ENCODE data around the gene CAPN5. TPM values are rescaled to one million over a fixed set of nuclear protein-coding genes. Genes with fewer than 3 reads are reported as not detected.

Gene CAPN5
- total RNA-seq, 3 donors from 2014 or later: 2.8 to 6.1 (median 3.6) TPM

- Histone ChIP-seq H3K27me3 (peaks cover 0 to 21% of the 10 kb centered on the region in 2 donors), H3K9me3 (no peaks in the 10 kb centered on the region), H3K36me3 (no peaks in the 10 kb centered on the region), H3K4me1 (no peaks in the 10 kb centered on the region), H3K4me3 (no peak overlapping the region), H3K27ac (no peak overlapping the region)
- intact Hi-C loops (cut with DNase I; ENCODE audit: low total_unique reads): no loop called here
- TF ChIP-seq POLR2A (IDR thresholded peaks at IDR 0.05) (no peak), CTCF (IDR thresholded peaks at IDR 0.05) (no peak), POLR2AphosphoS5 (IDR thresholded peaks at IDR 0.05) (no peak)
- no peak for DNase-seq (ENCODE audit: low spot score in 2 of 2)
Observed at GRCh38 chr11:77135069-77135468, 68.3 kb downstream of the CAPN5 start.

GRCh38 chr11:77136074-77136473 lies 69.3 kb downstream of the CAPN5 start:
- no peak for TF ChIP-seq POLR2A (IDR thresholded peaks at IDR 0.05)
- no peak for TF ChIP-seq CTCF (IDR thresholded peaks at IDR 0.05)
- no peak for TF ChIP-seq POLR2AphosphoS5 (IDR thresholded peaks at IDR 0.05)
- no peak overlapping the region for H3K4me3 ChIP-seq
- no peak for DNase-seq (ENCODE audit: low spot score in 2 of 2)
- no peaks in the 10 kb centered on the region for H3K4me1 ChIP-seq
- intact Hi-C loops (cut with DNase I; ENCODE audit: low total_unique reads): no loop called here
- H3K36me3 ChIP-seq: no peaks in the 10 kb centered on the region
- no peaks in the 10 kb centered on the region for H3K9me3 ChIP-seq
- no peak overlapping the region for H3K27ac ChIP-seq
- peaks cover 0 to 21% of the 10 kb centered on the region in 2 donors for H3K27me3 ChIP-seq

GRCh38 chr11:77136784-77137420 lies 70.1 kb downstream of the CAPN5 start:
- TF ChIP-seq POLR2A (IDR thresholded peaks at IDR 0.05) (no peak), POLR2AphosphoS5 (IDR thresholded peaks at IDR 0.05) (no peak)
- peaks cover 0 to 21% of the 10 kb centered on the region in 2 donors for H3K27me3 ChIP-seq
- no peak for DNase-seq (ENCODE audit: low spot score in 2 of 2)

GRCh38 chr11:77137421-77137820 lies 70.7 kb downstream of the CAPN5 start:
- intact Hi-C loops (cut with DNase I; ENCODE audit: low total_unique reads): no loop called here
- Histone ChIP-seq H3K27ac (no peak overlapping the region), H3K36me3 (no peaks in the 10 kb centered on the region), H3K4me1 (no peaks in the 10 kb centered on the region), H3K4me3 (no peak overlapping the region), H3K9me3 (no peaks in the 10 kb centered on the region), H3K27me3 (peaks cover 0 to 21% of the 10 kb centered on the region in 2 donors)
- DNase-seq (ENCODE audit: low spot score in 2 of 2): no peak
- TF ChIP-seq POLR2A (IDR thresholded peaks at IDR 0.05): no peak
- TF ChIP-seq CTCF (IDR thresholded peaks at IDR 0.05): no peak
- no peak for TF ChIP-seq POLR2AphosphoS5 (IDR thresholded peaks at IDR 0.05)

More at GRCh38 chr11:77136784-77137420, 70.1 kb downstream of the CAPN5 start:
- no peaks in the 10 kb centered on the region for H3K9me3 ChIP-seq
- H3K4me3 ChIP-seq: no peak overlapping the region
- H3K4me1 ChIP-seq: no peaks in the 10 kb centered on the region
- H3K36me3 ChIP-seq: no peaks in the 10 kb centered on the region
- intact Hi-C loops (cut with DNase I; ENCODE audit: low total_unique reads): no loop called here
- H3K27ac ChIP-seq: no peak overlapping the region

- Histone ChIP-seq H3K36me3 (no peaks in the 10 kb centered on the region), H3K4me1 (no peaks in the 10 kb centered on the region), H3K9me3 (no peaks in the 10 kb centered on the region), H3K27me3 (peaks cover 0 to 21% of the 10 kb centered on the region in 2 donors), H3K27ac (no peak overlapping the region), H3K4me3 (no peak overlapping the region)
- TF ChIP-seq CTCF (IDR thresholded peaks at IDR 0.05) (no peak), POLR2AphosphoS5 (IDR thresholded peaks at IDR 0.05) (no peak), POLR2A (IDR thresholded peaks at IDR 0.05) (no peak)
- intact Hi-C loops (cut with DNase I; ENCODE audit: low total_unique reads): no loop called here
- DNase-seq (ENCODE audit: low spot score in 2 of 2): no peak
Observed at GRCh38 chr11:77138106-77138649, 71.4 kb downstream of the CAPN5 start.
